IMR-90 (cell line): Measurements from ENCODE around the gene S1PR5. TPM values are rescaled to one million over a fixed set of nuclear protein-coding genes. Genes with fewer than 3 reads are reported as not detected.
A peak's percentile ranks its signal among the peaks of the same experiment; 100 is the strongest.

Experiments used
- ATAC-seq: fragments of 200-7000 bp; cut with Tn5 transposase; 2 replicates; pipeline ENCODE4 v1.9.1; 2020; ENCODE audit warnings: low read depth, mild to moderate bottlenecking, moderate library complexity
- BruUV-seq: library from RNA; stranded (reverse); fragments of 400-500 nt; replicated peaks from 2 replicates; lab custom pipeline; 2021; lab: Mats Ljungman, UMichigan
- CTCF ChIA-PET: fragments of 300-600 bp; formaldehyde crosslinking; extraction: SDS; loops from one replicate; lab custom pipeline; 2021; ENCODE audit warnings: antibody characterized with exemption; lab: Yijun Ruan, JAX
- POLR2A ChIA-PET: fragments of 300-600 bp; sonication (Branson Sonifier 250); formaldehyde crosslinking; loops from one replicate; lab custom pipeline; 2022; ENCODE audit warnings: antibody characterized with exemption; ENCODE audit not compliant: unreplicated experiment; lab: Charles Lee
- DNase-seq: peaks from one replicate; pipeline ENCODE4 v3.0.0; 2013
- H2AFZ ChIP-seq: replicated peaks from 2 replicates; pipeline ENCODE3; 2013; ENCODE audit warnings: low read length, mild to moderate bottlenecking; ENCODE audit not compliant: poor library complexity
- H2AK5ac ChIP-seq: 2 replicates; pipeline ENCODE4 v1.6.1; 2013; ENCODE audit warnings: low read depth, low read length, inconsistent platforms
- H2AK9ac ChIP-seq: replicated peaks from 2 replicates; pipeline ENCODE3; 2013; ENCODE audit warnings: mild to moderate bottlenecking, low read depth, low read length, moderate library complexity; ENCODE audit not compliant: poor library complexity
- H2BK120ac ChIP-seq: 2 replicates; pipeline ENCODE4 v1.6.1; 2013; ENCODE audit warnings: low read depth, low read length, inconsistent platforms
- H2BK15ac ChIP-seq: 3 replicates; pipeline ENCODE4 v1.6.1; 2013; ENCODE audit warnings: low read depth, low read length, inconsistent platforms
- H2BK20ac ChIP-seq: 2 replicates; pipeline ENCODE4 v1.6.1; 2013; ENCODE audit warnings: low read depth, mild to moderate bottlenecking, inconsistent platforms, low read length, moderate library complexity
- H2BK5ac ChIP-seq: 2 replicates; pipeline ENCODE4 v1.6.1; 2013; ENCODE audit warnings: mild to moderate bottlenecking, low read depth, low read length, inconsistent platforms; ENCODE audit not compliant: poor library complexity, severe bottlenecking
- H3K14ac ChIP-seq: replicated peaks from 2 replicates; pipeline ENCODE4 v1.6.1; 2013; ENCODE audit warnings: low read depth, low read length, inconsistent platforms
- H3K18ac ChIP-seq: 2 replicates; pipeline ENCODE4 v1.6.1; 2013; ENCODE audit warnings: low read depth, low read length, control low read depth
- H3K23ac ChIP-seq: 2 replicates; pipeline ENCODE4 v1.6.1; 2013; ENCODE audit warnings: low read depth, low read length, inconsistent platforms
- H3K27ac ChIP-seq: 2 replicates; pipeline ENCODE4 v1.5.1; 2013; ENCODE audit warnings: mild to moderate bottlenecking, control low read depth, low read length; ENCODE audit not compliant: insufficient read depth
- H3K27me3 ChIP-seq: 2 replicates; pipeline ENCODE4 v1.6.1; 2013; ENCODE audit warnings: low read length; ENCODE audit not compliant: control insufficient read depth, insufficient read depth
- H3K36me3 ChIP-seq: 2 replicates; pipeline ENCODE4 v1.6.1; 2013; ENCODE audit warnings: low read length, mixed read lengths; ENCODE audit not compliant: control insufficient read depth, insufficient read depth
- H3K4ac ChIP-seq: 2 replicates; pipeline ENCODE4 v1.6.1; 2013; ENCODE audit warnings: low read depth, low read length, inconsistent platforms
- H3K4me1 ChIP-seq: 2 replicates; pipeline ENCODE4 v1.6.1; 2013; ENCODE audit warnings: low read length, mixed read lengths; ENCODE audit not compliant: control insufficient read depth, insufficient read depth
- H3K4me2 ChIP-seq: 2 replicates; pipeline ENCODE4 v1.6.1; 2013; ENCODE audit warnings: low read depth, mild to moderate bottlenecking, control low read depth, low read length, moderate library complexity
- H3K4me3 ChIP-seq: 2 replicates; pipeline ENCODE4 v1.5.1; 2013; ENCODE audit warnings: low read depth, mild to moderate bottlenecking, control low read depth, low read length, moderate library complexity; ENCODE audit not compliant: insufficient read depth
- H3K56ac ChIP-seq: 2 replicates; pipeline ENCODE4 v1.6.1; 2013; ENCODE audit warnings: low read length, inconsistent platforms; ENCODE audit not compliant: insufficient read depth; ENCODE audit errors: extremely low read depth
- H3K79me1 ChIP-seq, 2 experiments: 2 replicates each; pipeline ENCODE4 v1.6.1; 2013; ENCODE audit warnings: low read length in 2 of 2, inconsistent platforms in 1 of 2, low read depth in 1 of 2
- H3K9ac ChIP-seq: 2 replicates; pipeline ENCODE4 v1.6.1; 2013; ENCODE audit warnings: low read depth, low read length, control low read depth
- H3K9me1 ChIP-seq: 2 replicates; pipeline ENCODE4 v1.6.1; 2013; ENCODE audit warnings: low read length, inconsistent platforms; ENCODE audit not compliant: insufficient read depth
- H3K9me3 ChIP-seq: 2 replicates; pipeline ENCODE4 v1.6.1; 2013; ENCODE audit warnings: low read length; ENCODE audit not compliant: control insufficient read depth, insufficient read depth
- H4K20me1 ChIP-seq: 2 replicates; pipeline ENCODE4 v1.6.1; 2013; ENCODE audit warnings: low read length, inconsistent platforms; ENCODE audit not compliant: insufficient read depth
- H4K5ac ChIP-seq: 2 replicates; pipeline ENCODE4 v1.6.1; 2013; ENCODE audit warnings: mild to moderate bottlenecking, low read depth, low read length, control low read depth
- H4K8ac ChIP-seq, 2 experiments: 2 replicates each; pipeline ENCODE4 v1.6.1; 2013; ENCODE audit warnings: low read depth in 2 of 2, low read length in 2 of 2, control low read depth in 1 of 2, inconsistent platforms in 1 of 2
- H4K91ac ChIP-seq: 2 replicates; pipeline ENCODE4 v1.6.1; 2013; ENCODE audit warnings: low read depth, low read length, inconsistent platforms; ENCODE audit not compliant: insufficient read depth
- BHLHE40 ChIP-seq: fragments of 150-350 bp; IDR thresholded peaks from 2 replicates; pipeline ENCODE4 v1.6.1; 2016; ENCODE audit warnings: mild to moderate bottlenecking, low read depth, low read length
- CEBPB ChIP-seq: IDR thresholded peaks from 2 replicates; pipeline ENCODE4 v1.6.1; 2012; ENCODE audit warnings: low read depth, low read length, improper control_type of control experiment
- CHD1 ChIP-seq: IDR thresholded peaks from 2 replicates; pipeline ENCODE4 v1.6.1; 2012; ENCODE audit warnings: low read depth, low read length, improper control_type of control experiment
- ELK1 ChIP-seq: fragments of 150-350 bp; IDR thresholded peaks from 2 replicates; pipeline ENCODE4 v1.6.1; 2016; ENCODE audit warnings: low read depth, mild to moderate bottlenecking, low read length, moderate library complexity, borderline replicate concordance
- FOS ChIP-seq: fragments of 150-350 bp; IDR thresholded peaks from 2 replicates; pipeline ENCODE4 v1.6.1; 2016; ENCODE audit warnings: low read depth, low read length
- MAFK ChIP-seq: IDR thresholded peaks from 2 replicates; pipeline ENCODE4 v1.6.1; 2012; ENCODE audit warnings: low read depth, low read length, improper control_type of control experiment
- MAZ ChIP-seq: IDR thresholded peaks from 2 replicates; pipeline ENCODE4 v1.6.1; 2012; ENCODE audit warnings: low read depth, mild to moderate bottlenecking, low read length, improper control_type of control experiment, moderate library complexity, borderline replicate concordance
- MXI1 ChIP-seq: IDR thresholded peaks from 2 replicates; pipeline ENCODE4 v1.6.1; 2012; ENCODE audit warnings: low read depth, mild to moderate bottlenecking, low read length, moderate library complexity, borderline replicate concordance
- NFE2L2 ChIP-seq: fragments of 150-350 bp; IDR thresholded peaks from 2 replicates; pipeline ENCODE4 v1.6.1; 2016; ENCODE audit warnings: low read depth, mild to moderate bottlenecking, low read length
- POLR2A ChIP-seq: IDR thresholded peaks from 2 replicates; pipeline ENCODE4 v1.6.1; 2012; ENCODE audit warnings: mild to moderate bottlenecking, low read depth, low read length
- RAD21 ChIP-seq: IDR thresholded peaks from 2 replicates; pipeline ENCODE4 v1.6.1; 2012; ENCODE audit warnings: low read length, improper control_type of control experiment
- SMC3 ChIP-seq: fragments of 150-350 bp; IDR thresholded peaks from 2 replicates; pipeline ENCODE4 v1.6.1; 2016; ENCODE audit warnings: low read depth, mild to moderate bottlenecking, antibody characterized with exemption, low read length, moderate library complexity
- USF2 ChIP-seq: fragments of 150-350 bp; IDR thresholded peaks from 2 replicates; pipeline ENCODE4 v1.6.1; 2017; ENCODE audit warnings: mild to moderate bottlenecking, antibody characterized with exemption, low read length, low read depth
- WGBS, 2 experiments: methylation state at CpG; one replicate each; pipeline versions ENCODE4 v1.1.5 to v1.1.7; 2013; ENCODE audit warnings: missing lambda C conversion rate in 2 of 2; ENCODE audit not compliant: insufficient read length in 1 of 2; ENCODE audit errors: extremely low coverage in 2 of 2; 5-methylcytosine and 5-hydroxymethylcytosine counted together
- dilution Hi-C: fragments of 300-500 bp; cut with HindIII; formaldehyde crosslinking; loops from one replicate; pipeline ENCODE4 v1.14.3; 2018; ENCODE audit warnings: low sequenced_read_pairs; ENCODE audit not compliant: unreplicated experiment
- in situ Hi-C: fragments of 300-500 bp; cut with MboI; formaldehyde crosslinking; loops from 3 replicates; pipeline ENCODE4 v1.14.3; 2019; ENCODE audit warnings: low sequenced_read_pairs, inconsistent platforms, mixed read lengths
- intact Hi-C: fragments of 100-400 bp; cut with micrococcal nuclease; formaldehyde crosslinking; loops from 2 replicates; pipeline ENCODE4 v1.10.0; 2022
- polyA plus RNA-seq, 3 experiments: library from polyadenylated mRNA; depleted of rRNA; stranded (reverse); fragments of >200 nt; gene quantifications; 2 replicates each; pipeline ENCODE4 v1.2.3, GENCODE V29; 2012; ENCODE audit warnings: low replicate concordance in 1 of 3
- total RNA-seq: library from RNA; depleted of rRNA; stranded (reverse); fragments of >200 nt; gene quantifications from 2 replicates; pipeline ENCODE4 v1.2.3, GENCODE V29; 2012

Gene S1PR5
- total and polyA plus RNA-seq, 2 of the 4 experiments (the other 2 are of a cell fraction), result 0.36 to 0.55 TPM

GRCh38 chr19:10517760-10518443 is 655 bp upstream of the S1PR5 start (continued):
- no peak for TF ChIP-seq CHD1

- Histone ChIP-seq H3K14ac (no peak overlapping the region), H4K20me1 (no peaks in the 10 kb centered on the region), H3K9me1 (no peaks in the 10 kb centered on the region), H3K23ac (no peak overlapping the region), H2AK9ac (no peak overlapping the region), H2AFZ (peak overlapping the region; percentile 91), H2BK120ac (no peak overlapping the region), H3K27me3 (peaks cover 53% of the 10 kb centered on the region), H3K18ac (no peak overlapping the region), H3K4me2 (peak overlapping the region; percentile 86), H3K9ac (no peak overlapping the region), H4K8ac (no peak overlapping the region), H3K27ac (no peak overlapping the region), H3K9me3 (no peaks in the 10 kb centered on the region), H2AK5ac (no peak overlapping the region), H2BK20ac (no peak overlapping the region), H3K56ac (no peak overlapping the region), H3K4ac (no peak overlapping the region), H3K4me1 (peaks cover 4% of the 10 kb centered on the region), H2BK15ac (no peak overlapping the region), H4K91ac (no peak overlapping the region), H3K36me3 (no peaks in the 10 kb centered on the region), H4K5ac (no peak overlapping the region), H3K4me3 (peak overlapping the region; percentile 48), H3K79me1 (no peaks in the 10 kb centered on the region), H2BK5ac (no peak overlapping the region)
- DNase-seq (no peak), ATAC-seq (peak; percentile 8; the same call in 1 of the 2 replicates)
- dilution Hi-C loops (no loop called here), in situ Hi-C loops (no loop called here), intact Hi-C loops (no loop called here)
- whole genome bisulfite sequencing, 2 experiments, result 31% methylated on average over 3 of the region's 10 CpGs; no CpG with 5 or more reads in 1 of the 2 experiments
- no TSS peak for BruUV-seq
- POLR2A ChIA-PET, result no interaction called here
- CTCF ChIA-PET, result interaction anchor here (1.7 kb wide), 1 partner anchor 11 kb away, joined by 4 read pairs; no protein-coding TSS in a partner anchor
- TF ChIP-seq MXI1, result no peak
- TF ChIP-seq BHLHE40, result no peak
- no peak for TF ChIP-seq USF2
- TF ChIP-seq POLR2A, result no peak
- TF ChIP-seq FOS, result no peak
- no peak for TF ChIP-seq MAFK
- no peak for TF ChIP-seq ELK1
- TF ChIP-seq NFE2L2, result no peak
- TF ChIP-seq SMC3, result no peak
- no peak for TF ChIP-seq RAD21
- no peak for TF ChIP-seq CEBPB
- no peak for TF ChIP-seq MAZ
Observed at GRCh38 chr19:10516671-10517286, 468 bp downstream of the S1PR5 start.
